Liver (tissue), 9 donors: Measurements from ENCODE around the gene ADGRB2. TPM values are rescaled to one million over a fixed set of nuclear protein-coding genes. Genes with fewer than 3 reads are reported as not detected.
"Not testable (repeated sequence)": the region's sequence is repeated elsewhere in the genome, so short reads cannot be mapped to it uniquely, and the experiment has no call there.

Experiments
- DNase-seq: peaks from one replicate; pipeline ENCODE4 v3.0.0-alpha.2; 2017; ENCODE audit warnings: low spot score
- H3K27ac ChIP-seq, 2 donors: one replicate each; pipeline ENCODE4 v1.7.0; 2013; ENCODE audit warnings: inconsistent platforms in 2 of 2, low read length in 2 of 2, control low read depth in 1 of 2, low read depth in 1 of 2, mild to moderate bottlenecking in 1 of 2
- H3K27me3 ChIP-seq, 4 donors: one replicate each; pipeline versions ENCODE4 v1.6.1 to v1.7.0; 2013; ENCODE audit warnings: low read length in 3 of 4, inconsistent platforms in 1 of 4, mild to moderate bottlenecking in 1 of 4, moderate library complexity in 1 of 4; ENCODE audit not compliant: control insufficient read depth in 4 of 4, insufficient read depth in 4 of 4
- H3K36me3 ChIP-seq, 4 donors: one replicate each; pipeline versions ENCODE4 v1.6.1 to v1.7.0; 2013; ENCODE audit warnings: low read length in 3 of 4, mild to moderate bottlenecking in 3 of 4, low read depth in 1 of 4, moderate library complexity in 1 of 4; ENCODE audit not compliant: control insufficient read depth in 4 of 4, insufficient read depth in 3 of 4
- H3K4me1 ChIP-seq, 4 donors: one replicate each; pipeline versions ENCODE4 v1.6.1 to v1.7.0; 2013; ENCODE audit warnings: low read length in 3 of 4, mild to moderate bottlenecking in 3 of 4, moderate library complexity in 1 of 4; ENCODE audit not compliant: control insufficient read depth in 4 of 4, insufficient read depth in 4 of 4
- H3K4me3 ChIP-seq, 3 donors: one replicate each; pipeline versions ENCODE4 v1.6.1 to v1.7.0; 2013; ENCODE audit warnings: low read length in 3 of 3, control low read depth in 1 of 3, low read depth in 1 of 3, mild to moderate bottlenecking in 1 of 3
- H3K9ac ChIP-seq, 2 donors: one replicate each; pipeline ENCODE4 v1.7.0; 2013; ENCODE audit warnings: low read length in 2 of 2, mild to moderate bottlenecking in 2 of 2, moderate library complexity in 2 of 2, control low read depth in 1 of 2, low read depth in 1 of 2
- H3K9me3 ChIP-seq, 4 donors: one replicate each; pipeline versions ENCODE4 v1.6.1 to v1.7.0; 2013; ENCODE audit warnings: low read length in 3 of 4; ENCODE audit not compliant: control insufficient read depth in 4 of 4
- EGR1 ChIP-seq, 2 donors: IDR thresholded peaks; 2 replicates each; pipeline ENCODE4 v1.6.1; 2016 to 2018; ENCODE audit warnings: antibody characterized with exemption in 2 of 2, low read depth in 2 of 2
- FOXA1 ChIP-seq: IDR thresholded peaks from 2 replicates; pipeline ENCODE4 v1.6.1; 2016; ENCODE audit warnings: antibody characterized with exemption
- FOXA2 ChIP-seq: IDR thresholded peaks from 2 replicates; pipeline ENCODE4 v1.6.1; 2016; ENCODE audit warnings: antibody characterized with exemption
- GABPA ChIP-seq, 2 donors: IDR thresholded peaks in 1 of 2; conservative IDR thresholded peaks in 1 of 2; 2 replicates each; pipeline ENCODE4 v1.6.1; 2016; ENCODE audit warnings: antibody characterized with exemption in 2 of 2, mild to moderate bottlenecking in 1 of 2, moderate library complexity in 1 of 2
- HNF4A ChIP-seq, 2 donors: conservative IDR thresholded peaks; 2 replicates each; pipeline ENCODE4 v1.6.1; 2016; ENCODE audit warnings: antibody characterized with exemption in 2 of 2, mild to moderate bottlenecking in 2 of 2
- HNF4G ChIP-seq: IDR thresholded peaks from 2 replicates; pipeline ENCODE4 v1.6.1; 2016; ENCODE audit warnings: antibody characterized with exemption
- NR2F2 ChIP-seq: IDR thresholded peaks from 2 replicates; pipeline ENCODE4 v1.6.1; 2016; ENCODE audit warnings: antibody characterized with exemption
- RAD21 ChIP-seq, 2 donors: IDR thresholded peaks; 2 replicates each; pipeline ENCODE4 v1.6.1; 2016; ENCODE audit warnings: antibody characterized with exemption in 2 of 2, mild to moderate bottlenecking in 2 of 2
- RXRA ChIP-seq, 2 donors: IDR thresholded peaks; 2 replicates each; pipeline ENCODE4 v1.6.1; 2017 to 2018; ENCODE audit warnings: antibody characterized with exemption in 2 of 2, mild to moderate bottlenecking in 1 of 2
- SP1 ChIP-seq: IDR thresholded peaks from 2 replicates; pipeline ENCODE4 v1.6.1; 2018; ENCODE audit warnings: antibody characterized with exemption, mild to moderate bottlenecking
- TAF1 ChIP-seq: conservative IDR thresholded peaks from 2 replicates; pipeline ENCODE4 v1.6.1; 2016; ENCODE audit warnings: antibody characterized with exemption, mild to moderate bottlenecking
- YY1 ChIP-seq: IDR thresholded peaks from 2 replicates; pipeline ENCODE4 v1.6.1; 2016; ENCODE audit warnings: antibody characterized with exemption, mild to moderate bottlenecking
- WGBS: extraction: QIAGEN DNeasy Blood & Tissue Kit; methylation state at CpG from one replicate; pipeline ENCODE4 v1.1.7; 2013; 5-methylcytosine and 5-hydroxymethylcytosine counted together
- polyA plus RNA-seq, 2 donors: library from polyadenylated mRNA; stranded (reverse) in 1 of 2; unstranded in 1 of 2; fragments of 200-250 nt in 1 of 2; fragments of >200 nt in 1 of 2; fragmentation: Nextera tagmentation in 1 of 2; extraction: Ambion mirVana in 1 of 2; gene quantifications; one replicate each; pipeline versions ENCODE4 v1.2.1 to v1.2.3, GENCODE V29; 2013 to 2015
- total RNA-seq, 2 donors: library from RNA; depleted of rRNA; stranded (reverse); fragments of >200 nt; gene quantifications; one replicate each; pipeline ENCODE4 v1.2.3, GENCODE V29; 2014
- TF ChIP-seq, protein P1 (sequence below): IDR thresholded peaks from 2 replicates; pipeline ENCODE4 v1.6.1; 2016; ENCODE audit warnings: antibody characterized with exemption
- TF ChIP-seq, protein P2 (sequence below): IDR thresholded peaks from 2 replicates; pipeline ENCODE4 v1.6.1; 2016; ENCODE audit warnings: antibody characterized with exemption
- TF ChIP-seq, protein P3 (sequence below): fragments of 150-350 bp; IDR thresholded peaks from 2 replicates; pipeline ENCODE4 v1.5.1; 2017; ENCODE audit warnings: improper control_type of control experiment, low read depth, low read length; ENCODE audit not compliant: missing input control
- TF ChIP-seq, protein P4 (sequence below): IDR thresholded peaks from 2 replicates; pipeline ENCODE4 v1.6.1; 2016; ENCODE audit warnings: antibody characterized with exemption
- TF ChIP-seq, protein P5 (sequence below): IDR thresholded peaks from 2 replicates; pipeline ENCODE4 v1.6.1; 2016; ENCODE audit warnings: antibody characterized with exemption, mild to moderate bottlenecking
- donor health status: healthy.
- donor health status: healthy.
- donor health status: healthy.
- donor health status: healthy.
- donor health status: healthy.

ADGRB2 gene
- total and polyA plus RNA-seq, 4 donors = under 0.01 to 0.05 (median 0.05) TPM; not detected in 1

DNA sequence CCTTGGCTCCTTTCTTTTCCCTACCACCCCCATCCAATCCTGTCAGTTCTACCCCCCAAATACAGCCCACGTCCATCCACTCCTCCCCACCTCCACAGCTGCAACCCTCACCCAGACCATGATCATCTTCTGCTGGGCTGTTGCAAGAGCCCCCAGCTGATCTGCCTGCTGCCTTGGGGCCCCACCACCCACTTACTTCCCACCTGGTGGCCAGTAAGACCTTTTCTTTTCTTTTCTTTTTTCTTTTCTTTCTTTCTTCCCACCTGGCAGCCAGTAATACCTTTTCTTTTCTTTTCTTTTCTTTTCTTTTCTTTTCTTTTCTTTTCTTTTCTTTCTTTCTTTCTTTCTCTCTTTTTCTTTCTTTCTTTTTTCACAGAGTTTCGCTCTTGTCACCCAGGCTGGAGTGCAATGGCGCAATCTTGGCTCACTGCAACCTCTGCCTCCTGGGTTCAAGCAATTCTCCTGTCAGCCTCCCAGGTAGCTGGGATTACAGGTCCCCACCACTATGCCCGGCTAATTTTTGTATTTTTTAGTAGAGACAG is 57.0 kb downstream of the ADGRB2 start:
- not testable (repeated sequence) for H3K27ac ChIP-seq, H3K4me1 ChIP-seq, DNase-seq, H3K36me3 ChIP-seq, H3K9ac ChIP-seq, H3K27me3 ChIP-seq, H3K4me3 ChIP-seq, H3K9me3 ChIP-seq
- WGBS = 89% methylated on average over 4 of the region's 4 CpGs

DNA sequence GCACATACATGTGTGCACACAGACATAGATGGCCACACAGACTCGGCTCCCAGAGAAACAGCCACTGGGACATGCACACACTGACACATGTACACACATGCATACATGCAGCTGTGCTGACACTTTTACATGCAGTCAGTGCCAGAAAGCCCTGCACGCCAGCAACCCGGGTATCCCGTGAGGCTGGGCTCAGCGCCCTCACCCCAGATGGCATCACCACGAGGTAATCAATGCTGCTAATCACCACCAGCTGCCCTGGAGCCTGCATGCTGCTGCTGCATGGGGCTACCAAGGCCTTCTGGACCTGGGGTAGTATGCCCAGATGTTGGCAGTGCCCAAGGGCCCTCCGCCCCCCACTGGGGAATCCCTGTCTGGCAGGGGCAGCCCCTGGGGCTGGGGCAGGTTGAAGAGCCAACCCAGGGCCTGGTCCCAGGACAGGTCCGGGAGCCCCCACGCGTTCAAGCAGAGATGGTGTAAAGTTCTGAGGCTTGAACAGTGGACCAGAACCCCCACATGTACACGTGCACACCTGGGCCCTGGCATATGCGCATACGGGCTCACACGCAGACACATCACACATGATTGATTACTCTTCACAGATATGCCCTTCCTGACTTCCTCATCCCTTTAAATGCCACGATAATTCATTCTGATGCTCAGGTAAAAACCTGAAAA is 57.6 kb downstream of the ADGRB2 start:
- WGBS = 80% methylated on average over 15 of the region's 15 CpGs
- no peak for DNase-seq
- TF ChIP-seq HNF4A (conservative IDR thresholded peaks at IDR 0.05) (no peak), SP1 (no peak), YY1 (no peak), GABPA (IDR thresholded peaks at IDR 0.05 in 1 of 2, conservative IDR thresholded peaks at IDR 0.05 in 1 of 2) (no peak), EGR1 (IDR thresholded peaks at IDR 0.05; ENCODE audit: low read depth in 2 of 2) (no peak), FOXA1 (no peak), TAF1 (no peak), HNF4G (no peak), FOXA2 (no peak), RXRA (IDR thresholded peaks at IDR 0.05) (no peak), RAD21 (IDR thresholded peaks at IDR 0.05) (no peak), NR2F2 (no peak)
- TF ChIP-seq, protein P1, sequence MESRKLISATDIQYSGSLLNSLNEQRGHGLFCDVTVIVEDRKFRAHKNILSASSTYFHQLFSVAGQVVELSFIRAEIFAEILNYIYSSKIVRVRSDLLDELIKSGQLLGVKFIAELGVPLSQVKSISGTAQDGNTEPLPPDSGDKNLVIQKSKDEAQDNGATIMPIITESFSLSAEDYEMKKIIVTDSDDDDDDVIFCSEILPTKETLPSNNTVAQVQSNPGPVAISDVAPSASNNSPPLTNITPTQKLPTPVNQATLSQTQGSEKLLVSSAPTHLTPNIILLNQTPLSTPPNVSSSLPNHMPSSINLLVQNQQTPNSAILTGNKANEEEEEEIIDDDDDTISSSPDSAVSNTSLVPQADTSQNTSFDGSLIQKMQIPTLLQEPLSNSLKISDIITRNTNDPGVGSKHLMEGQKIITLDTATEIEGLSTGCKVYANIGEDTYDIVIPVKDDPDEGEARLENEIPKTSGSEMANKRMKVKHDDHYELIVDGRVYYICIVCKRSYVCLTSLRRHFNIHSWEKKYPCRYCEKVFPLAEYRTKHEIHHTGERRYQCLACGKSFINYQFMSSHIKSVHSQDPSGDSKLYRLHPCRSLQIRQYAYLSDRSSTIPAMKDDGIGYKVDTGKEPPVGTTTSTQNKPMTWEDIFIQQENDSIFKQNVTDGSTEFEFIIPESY = no peak
- TF ChIP-seq, protein P2, sequence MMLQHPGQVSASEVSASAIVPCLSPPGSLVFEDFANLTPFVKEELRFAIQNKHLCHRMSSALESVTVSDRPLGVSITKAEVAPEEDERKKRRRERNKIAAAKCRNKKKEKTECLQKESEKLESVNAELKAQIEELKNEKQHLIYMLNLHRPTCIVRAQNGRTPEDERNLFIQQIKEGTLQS = no peak
- TF ChIP-seq, protein P3, sequence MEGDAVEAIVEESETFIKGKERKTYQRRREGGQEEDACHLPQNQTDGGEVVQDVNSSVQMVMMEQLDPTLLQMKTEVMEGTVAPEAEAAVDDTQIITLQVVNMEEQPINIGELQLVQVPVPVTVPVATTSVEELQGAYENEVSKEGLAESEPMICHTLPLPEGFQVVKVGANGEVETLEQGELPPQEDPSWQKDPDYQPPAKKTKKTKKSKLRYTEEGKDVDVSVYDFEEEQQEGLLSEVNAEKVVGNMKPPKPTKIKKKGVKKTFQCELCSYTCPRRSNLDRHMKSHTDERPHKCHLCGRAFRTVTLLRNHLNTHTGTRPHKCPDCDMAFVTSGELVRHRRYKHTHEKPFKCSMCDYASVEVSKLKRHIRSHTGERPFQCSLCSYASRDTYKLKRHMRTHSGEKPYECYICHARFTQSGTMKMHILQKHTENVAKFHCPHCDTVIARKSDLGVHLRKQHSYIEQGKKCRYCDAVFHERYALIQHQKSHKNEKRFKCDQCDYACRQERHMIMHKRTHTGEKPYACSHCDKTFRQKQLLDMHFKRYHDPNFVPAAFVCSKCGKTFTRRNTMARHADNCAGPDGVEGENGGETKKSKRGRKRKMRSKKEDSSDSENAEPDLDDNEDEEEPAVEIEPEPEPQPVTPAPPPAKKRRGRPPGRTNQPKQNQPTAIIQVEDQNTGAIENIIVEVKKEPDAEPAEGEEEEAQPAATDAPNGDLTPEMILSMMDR = no peak
- TF ChIP-seq, protein P4, sequence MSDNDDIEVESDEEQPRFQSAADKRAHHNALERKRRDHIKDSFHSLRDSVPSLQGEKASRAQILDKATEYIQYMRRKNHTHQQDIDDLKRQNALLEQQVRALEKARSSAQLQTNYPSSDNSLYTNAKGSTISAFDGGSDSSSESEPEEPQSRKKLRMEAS = no peak
- TF ChIP-seq, protein P5, sequence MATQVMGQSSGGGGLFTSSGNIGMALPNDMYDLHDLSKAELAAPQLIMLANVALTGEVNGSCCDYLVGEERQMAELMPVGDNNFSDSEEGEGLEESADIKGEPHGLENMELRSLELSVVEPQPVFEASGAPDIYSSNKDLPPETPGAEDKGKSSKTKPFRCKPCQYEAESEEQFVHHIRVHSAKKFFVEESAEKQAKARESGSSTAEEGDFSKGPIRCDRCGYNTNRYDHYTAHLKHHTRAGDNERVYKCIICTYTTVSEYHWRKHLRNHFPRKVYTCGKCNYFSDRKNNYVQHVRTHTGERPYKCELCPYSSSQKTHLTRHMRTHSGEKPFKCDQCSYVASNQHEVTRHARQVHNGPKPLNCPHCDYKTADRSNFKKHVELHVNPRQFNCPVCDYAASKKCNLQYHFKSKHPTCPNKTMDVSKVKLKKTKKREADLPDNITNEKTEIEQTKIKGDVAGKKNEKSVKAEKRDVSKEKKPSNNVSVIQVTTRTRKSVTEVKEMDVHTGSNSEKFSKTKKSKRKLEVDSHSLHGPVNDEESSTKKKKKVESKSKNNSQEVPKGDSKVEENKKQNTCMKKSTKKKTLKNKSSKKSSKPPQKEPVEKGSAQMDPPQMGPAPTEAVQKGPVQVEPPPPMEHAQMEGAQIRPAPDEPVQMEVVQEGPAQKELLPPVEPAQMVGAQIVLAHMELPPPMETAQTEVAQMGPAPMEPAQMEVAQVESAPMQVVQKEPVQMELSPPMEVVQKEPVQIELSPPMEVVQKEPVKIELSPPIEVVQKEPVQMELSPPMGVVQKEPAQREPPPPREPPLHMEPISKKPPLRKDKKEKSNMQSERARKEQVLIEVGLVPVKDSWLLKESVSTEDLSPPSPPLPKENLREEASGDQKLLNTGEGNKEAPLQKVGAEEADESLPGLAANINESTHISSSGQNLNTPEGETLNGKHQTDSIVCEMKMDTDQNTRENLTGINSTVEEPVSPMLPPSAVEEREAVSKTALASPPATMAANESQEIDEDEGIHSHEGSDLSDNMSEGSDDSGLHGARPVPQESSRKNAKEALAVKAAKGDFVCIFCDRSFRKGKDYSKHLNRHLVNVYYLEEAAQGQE = no peak
- Histone ChIP-seq H3K27ac (no peak overlapping the region), H3K9me3 (no peaks in the 10 kb centered on the region), H3K4me1 (peaks cover 6 to 10% (median 8%) of the 10 kb centered on the region in 4 donors), H3K9ac (no peak overlapping the region), H3K36me3 (no peaks in the 10 kb centered on the region), H3K27me3 (peaks cover 0 to 6% (median 2%) of the 10 kb centered on the region in 4 donors), H3K4me3 (no peak overlapping the region)
